NCI-H2171 (cell line): ENCODE measurements around the gene TNFSF13.

Source experiments
- DNase-seq: peaks from one replicate; lab custom pipeline; 2025; lab: John Stamatoyannopoulos, UW

TNFSF13 gene

DNA sequence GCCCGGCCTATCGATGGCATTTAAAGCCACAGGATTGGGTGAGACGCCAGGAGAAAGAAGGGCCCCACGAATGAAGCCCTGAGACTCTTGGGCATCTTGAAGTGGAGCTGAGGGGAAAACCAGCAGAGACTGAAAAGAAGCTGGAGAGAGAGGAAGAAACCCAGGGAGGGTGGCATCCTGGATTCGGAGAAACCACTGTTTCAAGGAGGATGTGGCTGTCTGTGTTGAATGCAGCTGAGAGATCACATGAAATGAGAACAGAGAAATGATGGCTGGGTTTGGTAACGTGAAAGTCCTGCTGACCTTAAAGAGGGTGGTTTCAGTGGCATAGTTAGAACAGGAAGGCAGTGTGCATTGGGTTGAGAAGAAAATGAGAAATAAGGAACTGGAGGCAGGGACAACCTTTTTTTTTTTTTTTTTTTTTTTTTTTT is 5.9 kb upstream of the TNFSF13 start:
- no peak for DNase-seq

DNA sequence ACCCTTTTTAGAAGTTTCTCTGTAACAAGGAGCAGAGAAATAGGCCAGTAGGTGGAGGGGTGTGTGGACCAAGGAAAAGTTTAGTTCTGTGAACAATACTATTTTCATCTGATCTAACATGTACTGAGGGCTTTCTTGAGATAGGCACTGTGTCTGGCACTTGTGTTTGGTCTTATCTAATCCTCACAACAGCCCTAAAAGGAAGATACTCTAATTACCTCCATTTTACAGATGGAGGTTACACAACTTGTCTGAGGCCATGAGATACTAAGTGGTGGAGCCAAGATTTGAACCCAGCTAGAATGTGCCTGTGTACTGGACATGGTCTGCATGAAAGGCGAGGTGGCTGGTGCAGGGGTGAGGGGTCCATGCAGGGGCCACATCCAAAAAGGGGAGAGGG is 5.2 kb upstream of the TNFSF13 start:
- DNase-seq, result no peak

DNA sequence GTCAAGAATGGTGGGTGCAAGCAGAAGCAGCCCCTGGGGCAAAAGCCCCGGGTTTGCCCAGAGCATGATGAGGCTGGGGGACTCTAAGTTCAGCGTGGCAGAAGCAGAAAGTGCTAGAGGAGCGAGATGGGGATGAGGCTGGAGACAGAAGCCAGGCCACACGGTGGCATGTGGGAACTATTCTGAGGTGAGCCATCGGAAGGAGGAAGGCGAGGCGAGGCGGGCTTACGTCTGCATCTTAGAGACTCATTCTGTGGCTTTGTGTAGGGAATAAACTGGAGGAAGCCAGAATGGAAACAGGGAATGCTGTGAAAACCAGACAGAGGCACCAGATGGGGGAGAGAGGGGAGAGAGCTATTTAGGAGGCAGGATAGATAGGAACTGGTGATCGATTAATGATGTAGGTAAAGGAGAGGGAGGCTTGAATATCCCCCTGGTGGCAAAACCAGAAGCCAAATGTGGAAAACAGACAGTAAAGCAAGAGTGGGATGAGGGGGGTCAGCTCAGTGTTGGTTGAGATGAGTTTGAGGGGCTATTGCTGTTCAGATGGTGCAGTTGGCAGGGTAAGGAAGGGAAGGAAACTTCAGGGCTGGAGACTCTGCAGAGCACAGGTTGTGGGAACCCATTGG is 3.1 kb upstream of the TNFSF13 start:
- no peak for DNase-seq

DNA sequence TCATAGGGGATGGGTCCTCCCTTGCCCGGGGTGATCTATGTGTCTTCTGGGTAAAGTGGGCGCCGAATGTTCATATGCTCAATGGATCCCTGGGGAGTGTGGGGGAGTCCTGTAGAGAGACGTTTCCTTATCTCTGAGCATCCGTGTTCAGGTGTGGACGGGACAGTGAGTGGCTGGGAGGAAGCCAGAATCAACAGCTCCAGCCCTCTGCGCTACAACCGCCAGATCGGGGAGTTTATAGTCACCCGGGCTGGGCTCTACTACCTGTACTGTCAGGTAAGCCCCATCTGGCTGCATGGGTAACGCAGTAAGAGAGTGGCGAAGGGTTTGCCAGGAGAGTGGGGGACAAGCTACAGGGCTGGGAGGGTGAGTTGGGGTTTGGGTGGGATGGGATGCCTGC is 1.9 kb upstream of the TNFSF13 start:
- DNase-seq, result no peak

DNA sequence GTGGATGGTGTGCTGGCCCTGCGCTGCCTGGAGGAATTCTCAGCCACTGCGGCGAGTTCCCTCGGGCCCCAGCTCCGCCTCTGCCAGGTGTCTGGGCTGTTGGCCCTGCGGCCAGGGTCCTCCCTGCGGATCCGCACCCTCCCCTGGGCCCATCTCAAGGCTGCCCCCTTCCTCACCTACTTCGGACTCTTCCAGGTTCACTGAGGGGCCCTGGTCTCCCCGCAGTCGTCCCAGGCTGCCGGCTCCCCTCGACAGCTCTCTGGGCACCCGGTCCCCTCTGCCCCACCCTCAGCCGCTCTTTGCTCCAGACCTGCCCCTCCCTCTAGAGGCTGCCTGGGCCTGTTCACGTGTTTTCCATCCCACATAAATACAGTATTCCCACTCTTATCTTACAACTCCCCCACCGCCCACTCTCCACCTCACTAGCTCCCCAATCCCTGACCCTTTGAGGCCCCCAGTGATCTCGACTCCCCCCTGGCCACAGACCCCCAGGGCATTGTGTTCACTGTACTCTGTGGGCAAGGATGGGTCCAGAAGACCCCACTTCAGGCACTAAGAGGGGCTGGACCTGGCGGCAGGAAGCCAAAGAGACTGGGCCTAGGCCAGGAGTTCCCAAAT is 1.3 kb upstream of the TNFSF13 start:
- no peak for DNase-seq

DNA sequence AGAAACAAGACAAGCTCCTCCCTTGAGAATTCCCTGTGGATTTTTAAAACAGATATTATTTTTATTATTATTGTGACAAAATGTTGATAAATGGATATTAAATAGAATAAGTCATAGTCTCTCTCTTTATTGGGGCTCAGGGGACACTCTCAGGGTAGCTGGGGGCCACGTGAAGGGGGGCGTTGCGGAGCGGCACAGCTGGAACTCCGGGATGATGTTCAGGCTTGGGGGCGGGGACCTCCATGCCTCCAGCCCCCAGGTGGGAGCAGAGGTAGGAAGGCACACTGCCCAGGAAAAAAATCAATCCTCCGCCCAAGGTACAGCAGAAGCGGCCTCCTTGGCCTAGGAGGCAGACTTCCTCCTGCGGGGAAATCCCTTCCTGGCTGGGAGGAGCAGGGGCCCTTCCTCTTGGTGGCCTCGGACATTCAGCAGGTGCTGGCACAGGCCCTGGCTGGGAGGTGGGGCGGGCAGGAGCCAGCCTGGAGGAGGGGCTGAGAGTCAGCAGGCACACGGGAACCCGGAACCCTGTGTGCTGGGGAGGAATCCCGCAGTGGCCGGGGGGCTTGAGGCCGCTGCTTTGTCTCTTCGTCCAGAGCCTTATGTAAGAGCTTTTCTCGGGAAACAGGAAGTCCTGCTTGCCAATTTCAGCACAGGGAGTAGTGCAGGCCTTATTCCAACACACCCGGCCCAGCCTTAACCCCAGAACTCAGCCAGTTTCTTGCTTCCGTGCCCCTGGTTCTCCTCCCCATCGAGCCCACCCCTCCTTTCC is 591 bp upstream of the TNFSF13 start:
- no peak for DNase-seq

DNA sequence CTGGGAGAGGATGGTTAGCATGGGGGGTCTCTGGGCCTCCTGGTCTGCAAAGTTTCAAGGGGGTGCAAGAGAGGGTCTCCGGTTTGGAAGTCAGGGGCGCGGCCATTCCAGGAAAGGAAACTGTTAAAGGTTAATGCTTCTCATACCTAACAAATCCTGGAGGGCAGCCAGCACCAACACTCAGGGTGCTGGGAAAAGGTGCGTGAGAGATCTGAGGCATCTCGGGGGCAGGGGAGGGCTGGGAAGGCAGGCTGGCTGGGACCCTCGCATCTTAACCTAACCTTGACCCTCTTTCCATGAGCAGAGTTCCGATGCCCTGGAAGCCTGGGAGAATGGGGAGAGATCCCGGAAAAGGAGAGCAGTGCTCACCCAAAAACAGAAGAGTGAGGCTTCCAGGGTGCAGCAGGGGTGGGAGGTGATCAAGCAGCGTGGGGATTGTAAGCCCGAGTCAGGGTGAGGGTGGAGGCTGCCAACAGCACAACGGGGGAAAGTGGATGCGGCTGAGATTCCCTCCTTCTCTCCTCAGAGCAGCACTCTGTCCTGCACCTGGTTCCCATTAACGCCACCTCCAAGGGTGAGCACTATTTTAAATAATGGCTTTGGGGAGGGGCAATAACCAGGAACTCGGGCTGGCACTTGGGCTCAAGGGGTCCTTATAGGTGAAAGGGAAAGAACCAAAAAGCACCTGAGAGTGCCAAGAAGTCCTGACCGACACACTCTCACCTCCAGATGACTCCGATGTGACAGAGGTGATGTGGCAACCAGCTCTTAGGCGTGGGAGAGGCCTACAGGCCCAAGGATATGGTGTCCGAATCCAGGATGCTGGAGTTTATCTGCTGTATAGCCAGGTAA is 996 bp downstream of the TNFSF13 start:
- DNase-seq, result no peak

DNA sequence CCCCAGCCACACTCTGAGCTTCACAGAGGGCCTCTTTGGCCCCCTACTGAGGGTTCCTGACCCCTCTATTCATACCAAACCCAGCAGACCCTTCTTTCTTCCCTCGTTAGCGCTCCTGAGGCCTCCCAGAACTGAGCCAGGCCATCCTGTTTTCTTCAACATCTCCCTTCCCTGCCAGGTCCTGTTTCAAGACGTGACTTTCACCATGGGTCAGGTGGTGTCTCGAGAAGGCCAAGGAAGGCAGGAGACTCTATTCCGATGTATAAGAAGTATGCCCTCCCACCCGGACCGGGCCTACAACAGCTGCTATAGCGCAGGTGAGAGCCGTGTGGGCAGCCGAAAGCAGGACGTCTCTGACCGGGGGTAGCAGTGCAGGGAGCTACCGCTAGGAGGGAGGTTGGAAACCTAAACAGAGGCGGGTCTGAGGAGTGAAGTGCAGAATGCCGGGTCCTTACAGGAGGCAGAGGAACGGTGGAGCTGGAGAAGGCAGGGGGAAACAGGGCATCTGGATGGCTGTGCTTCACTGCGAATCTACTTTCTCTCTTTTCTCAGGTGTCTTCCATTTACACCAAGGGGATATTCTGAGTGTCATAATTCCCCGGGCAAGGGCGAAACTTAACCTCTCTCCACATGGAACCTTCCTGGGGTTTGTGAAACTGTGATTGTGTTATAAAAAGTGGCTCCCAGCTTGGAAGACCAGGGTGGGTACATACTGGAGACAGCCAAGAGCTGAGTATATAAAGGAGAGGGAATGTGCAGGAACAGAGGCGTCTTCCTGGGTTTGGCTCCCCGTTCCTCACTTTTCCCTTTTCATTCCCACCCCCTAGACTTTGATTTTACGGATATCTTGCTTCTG is 1.9 kb downstream of the TNFSF13 start:
- no peak for DNase-seq

DNA sequence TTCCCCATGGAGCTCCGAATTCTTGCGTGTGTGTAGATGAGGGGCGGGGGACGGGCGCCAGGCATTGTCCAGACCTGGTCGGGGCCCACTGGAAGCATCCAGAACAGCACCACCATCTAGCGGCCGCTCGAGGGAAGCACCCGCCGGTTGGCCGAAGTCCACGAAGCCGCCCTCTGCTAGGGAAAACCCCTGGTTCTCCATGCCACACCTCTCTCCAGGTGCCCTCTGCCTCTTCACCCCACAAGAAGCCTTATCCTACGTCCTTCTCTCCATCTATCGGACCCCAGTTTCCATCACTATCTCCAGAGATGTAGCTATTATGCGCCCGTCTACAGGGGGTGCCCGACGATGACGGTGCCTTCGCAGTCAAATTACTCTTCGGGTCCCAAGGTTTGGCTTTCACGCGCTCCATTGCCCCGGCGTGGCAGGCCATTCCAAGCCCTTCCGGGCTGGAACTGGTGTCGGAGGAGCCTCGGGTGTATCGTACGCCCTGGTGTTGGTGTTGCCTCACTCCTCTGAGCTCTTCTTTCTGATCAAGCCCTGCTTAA is 2.6 kb downstream of the TNFSF13 start:
- DNase-seq, result peak; percentile 76

DNA sequence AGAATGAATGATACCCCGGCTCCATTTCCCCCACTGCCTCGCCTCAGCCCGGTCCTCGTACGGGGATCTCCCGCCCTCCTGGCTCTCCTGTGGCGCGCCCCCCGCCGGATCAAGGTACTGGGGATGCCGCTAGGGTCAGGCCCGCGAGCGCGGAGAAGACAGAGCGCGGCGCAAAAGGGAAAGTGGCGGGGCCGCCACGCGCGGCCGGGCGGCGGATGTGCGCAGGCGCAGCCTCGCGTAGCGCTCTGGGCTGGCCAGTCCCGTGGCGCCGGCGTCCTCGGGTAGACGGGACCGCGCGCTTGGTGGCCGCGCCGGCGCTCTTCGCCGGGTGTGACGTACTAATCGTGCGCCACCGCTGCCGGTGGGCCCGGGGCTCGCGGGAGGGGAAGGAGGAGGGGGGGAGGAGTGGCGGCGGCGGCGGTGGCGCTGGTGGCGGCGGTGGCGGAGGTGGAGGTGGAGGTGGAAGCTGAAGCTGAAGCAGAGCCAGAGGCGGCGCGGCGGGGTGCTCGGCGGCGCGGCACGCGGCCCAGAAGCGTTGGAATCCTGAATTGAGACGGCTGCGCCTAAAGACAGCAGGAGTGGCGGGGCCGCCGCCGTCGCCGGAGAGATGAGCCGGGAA is 3.1 kb downstream of the TNFSF13 start, which contains the start of gene SENP3:
TSS of gene SENP3 (plus strand) at position 331 of the 619 bp plus-strand sequence. CDS start 1,158 bp downstream, outside the sequence.
- DNase-seq, result peak; percentile 91

DNA sequence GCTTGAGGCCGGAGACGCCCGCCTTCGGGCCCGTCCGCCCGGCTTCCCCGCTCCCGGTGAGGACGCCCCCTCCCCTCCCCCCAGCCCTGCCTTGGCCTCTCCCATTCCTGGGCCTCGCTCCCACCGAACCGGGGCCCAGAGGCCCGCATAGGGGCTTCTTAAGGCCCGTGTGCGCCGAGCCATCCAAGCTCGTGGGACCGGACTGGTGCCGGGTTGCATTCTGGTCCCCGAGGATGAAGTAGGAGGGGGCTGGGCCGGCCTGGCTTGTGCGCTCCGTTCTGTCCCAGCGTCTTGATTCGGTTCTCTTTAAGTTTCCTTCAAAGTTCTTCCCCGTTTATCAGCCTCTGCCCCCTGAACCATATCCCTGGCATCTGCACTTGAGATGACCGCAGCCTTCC is 3.7 kb downstream of the TNFSF13 start:
- DNase-seq, result no peak

DNA sequence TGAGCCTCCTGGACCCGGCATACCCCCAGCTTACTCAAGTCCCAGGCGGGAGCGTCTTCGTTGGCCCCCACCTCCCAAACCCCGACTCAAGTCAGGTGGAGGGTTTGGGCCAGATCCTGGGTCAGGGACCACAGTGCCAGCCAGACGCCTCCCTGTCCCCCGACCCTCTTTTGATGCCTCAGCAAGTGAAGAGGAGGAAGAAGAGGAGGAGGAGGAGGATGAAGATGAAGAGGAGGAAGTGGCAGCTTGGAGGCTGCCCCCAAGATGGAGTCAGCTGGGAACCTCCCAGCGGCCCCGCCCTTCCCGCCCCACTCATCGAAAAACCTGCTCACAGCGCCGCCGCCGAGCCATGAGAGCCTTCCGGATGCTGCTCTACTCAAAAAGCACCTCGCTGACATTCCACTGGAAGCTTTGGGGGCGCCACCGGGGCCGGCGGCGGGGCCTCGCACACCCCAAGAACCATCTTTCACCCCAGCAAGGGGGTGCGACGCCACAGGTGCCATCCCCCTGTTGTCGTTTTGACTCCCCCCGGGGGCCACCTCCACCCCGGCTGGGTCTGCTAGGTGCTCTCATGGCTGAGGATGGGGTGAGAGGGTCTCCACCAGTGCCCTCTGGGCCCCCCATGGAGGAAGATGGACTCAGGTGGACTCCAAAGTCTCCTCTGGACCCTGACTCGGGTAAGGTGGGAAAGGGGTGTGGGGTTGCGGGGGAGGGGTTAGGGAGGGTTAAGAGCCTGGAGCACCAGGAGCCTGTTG is 4.7 kb downstream of the TNFSF13 start:
- no peak for DNase-seq

DNA sequence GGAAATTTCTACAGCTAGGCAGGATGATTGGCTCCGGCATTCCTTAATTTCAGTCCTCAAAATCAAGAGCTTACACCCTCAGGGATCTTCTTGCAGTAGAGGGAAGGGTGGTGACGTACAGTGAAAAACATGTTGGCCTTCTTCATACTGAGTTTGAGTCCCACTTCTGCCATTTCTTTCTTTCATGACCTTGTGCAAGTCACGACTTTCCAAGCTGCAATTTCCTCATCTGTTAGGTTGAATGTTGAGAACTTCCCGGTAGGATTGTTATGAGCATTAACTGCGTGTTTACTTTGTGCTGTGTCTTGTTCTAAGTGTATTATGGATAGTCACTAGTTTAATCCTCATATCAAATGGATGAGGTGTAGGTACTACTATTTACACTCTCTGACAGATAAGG is 11.0 kb downstream of the TNFSF13 start:
- DNase-seq, result no peak

DNA sequence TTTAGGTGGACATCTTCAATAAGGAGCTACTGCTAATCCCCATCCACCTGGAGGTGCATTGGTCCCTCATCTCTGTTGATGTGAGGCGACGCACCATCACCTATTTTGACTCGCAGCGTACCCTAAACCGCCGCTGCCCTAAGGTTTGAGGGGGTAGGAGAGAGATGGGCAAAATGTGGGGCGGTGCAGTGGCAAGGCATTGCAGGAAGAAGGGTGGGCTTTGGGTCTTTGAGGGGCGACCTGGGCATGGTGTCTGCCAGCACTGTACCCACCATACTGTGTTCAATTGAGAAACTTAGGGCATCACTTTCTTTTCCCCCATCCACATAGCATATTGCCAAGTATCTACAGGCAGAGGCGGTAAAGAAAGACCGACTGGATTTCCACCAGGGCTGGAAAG is 11.8 kb downstream of the TNFSF13 start:
- DNase-seq, result no peak

DNA sequence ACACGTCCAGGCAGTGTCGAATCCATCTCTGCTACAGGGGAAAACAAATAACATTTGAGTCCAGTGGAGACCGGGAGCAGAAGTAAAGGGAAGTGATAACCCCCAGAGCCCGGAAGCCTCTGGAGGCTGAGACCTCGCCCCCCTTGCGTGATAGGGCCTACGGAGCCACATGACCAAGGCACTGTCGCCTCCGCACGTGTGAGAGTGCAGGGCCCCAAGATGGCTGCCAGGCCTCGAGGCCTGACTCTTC is 13.7 kb downstream of the TNFSF13 start:
- no peak for DNase-seq

DNA sequence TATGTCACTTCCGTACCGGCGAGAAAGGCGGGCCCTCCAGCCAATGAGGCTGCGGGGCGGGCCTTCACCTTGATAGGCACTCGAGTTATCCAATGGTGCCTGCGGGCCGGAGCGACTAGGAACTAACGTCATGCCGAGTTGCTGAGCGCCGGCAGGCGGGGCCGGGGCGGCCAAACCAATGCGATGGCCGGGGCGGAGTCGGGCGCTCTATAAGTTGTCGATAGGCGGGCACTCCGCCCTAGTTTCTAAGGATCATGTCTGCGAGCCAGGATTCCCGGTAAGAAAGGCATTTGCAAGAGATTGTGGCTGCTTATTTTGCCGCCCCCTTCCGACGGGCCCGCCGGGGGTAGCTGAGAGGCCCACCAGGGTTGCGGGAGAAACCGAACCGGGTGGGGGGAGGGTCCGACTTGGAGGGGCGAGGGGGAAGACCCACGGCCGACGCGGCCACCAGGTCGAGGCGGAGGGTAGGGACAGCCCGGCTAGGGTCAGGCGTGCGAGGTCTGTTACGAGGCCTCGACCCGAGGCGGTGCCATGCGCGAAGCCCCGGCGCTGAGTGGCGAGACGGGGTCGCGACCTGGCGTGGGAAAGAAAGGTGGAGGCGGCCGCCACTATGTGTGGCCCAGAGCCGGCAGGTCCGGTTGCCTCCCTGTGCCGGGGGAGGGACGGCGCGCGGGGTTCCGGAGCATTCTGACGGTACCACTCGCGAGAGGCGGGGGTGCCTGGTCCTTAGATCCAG is 14.2 kb downstream of the TNFSF13 start:
- DNase-seq, result peak; percentile 98

DNA sequence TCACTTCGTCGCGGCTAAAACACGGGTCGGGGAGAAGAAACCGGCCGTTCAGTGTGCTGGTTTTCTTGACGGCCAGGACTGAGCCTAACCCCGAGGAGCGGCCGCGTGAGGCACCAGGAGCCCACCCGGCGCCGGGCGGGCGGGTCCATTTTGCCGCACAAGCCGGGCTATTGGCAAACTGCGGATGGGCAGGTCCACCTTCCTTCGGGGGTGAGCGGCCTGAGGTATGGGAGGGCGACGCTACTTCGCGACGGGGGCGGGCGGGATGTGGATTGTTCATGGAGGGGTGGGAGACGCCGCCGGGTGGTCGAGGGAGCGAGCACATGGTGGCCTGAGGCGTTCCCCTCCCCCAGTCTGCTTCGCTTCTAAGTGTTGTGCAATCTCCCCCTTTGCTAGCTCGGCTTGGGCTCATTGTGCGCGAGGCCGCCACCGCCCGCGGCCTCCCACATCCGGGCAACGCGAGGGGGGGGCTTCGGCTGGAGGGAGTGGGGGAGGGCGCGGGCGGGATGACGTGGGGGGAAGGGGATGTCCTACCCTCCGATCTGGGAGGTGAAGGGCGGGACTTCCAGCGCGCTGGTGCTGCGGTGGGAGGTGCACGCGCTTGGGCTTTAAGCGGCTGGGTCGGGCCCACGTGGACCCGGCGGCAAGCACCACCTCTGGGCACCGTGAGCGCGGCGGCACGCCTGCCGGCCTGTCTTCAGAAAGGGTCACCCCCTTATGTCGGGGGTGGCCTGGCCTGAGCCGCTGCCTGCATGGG is 15.0 kb downstream of the TNFSF13 start:
- peak; percentile 80 for DNase-seq

DNA sequence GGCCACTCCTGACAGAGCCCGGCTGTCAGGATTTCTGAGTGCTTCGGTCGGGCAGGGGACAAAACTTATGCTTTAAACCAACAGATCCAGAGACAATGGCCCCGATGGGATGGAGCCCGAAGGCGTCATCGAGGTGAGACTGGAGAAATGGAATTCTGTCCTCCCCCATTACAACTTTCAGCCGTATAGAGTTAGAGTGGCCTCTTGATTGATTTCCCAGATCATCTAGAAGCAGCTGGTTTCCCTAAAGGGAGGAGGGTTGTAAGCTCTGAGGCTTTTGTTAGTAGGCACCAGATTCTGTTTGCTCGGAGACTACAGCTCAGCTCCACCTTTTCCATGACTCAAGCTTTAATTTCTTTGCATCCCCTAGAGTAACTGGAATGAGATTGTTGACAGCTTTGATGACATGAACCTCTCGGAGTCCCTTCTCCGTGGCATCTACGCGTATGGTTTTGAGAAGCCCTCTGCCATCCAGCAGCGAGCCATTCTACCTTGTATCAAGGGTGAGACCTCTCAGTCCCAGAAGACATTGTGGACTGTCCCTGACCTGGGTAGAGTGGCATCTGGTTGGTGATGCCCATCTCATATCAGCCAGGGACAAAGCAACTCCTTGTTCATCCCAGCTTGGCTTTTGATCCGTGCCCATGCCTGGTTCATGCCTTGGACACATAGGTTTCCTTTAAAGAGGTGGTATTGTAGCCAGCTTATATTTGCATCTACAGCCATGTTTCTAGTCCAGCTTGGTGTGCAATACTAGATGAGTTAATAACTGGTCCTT is 15.8 kb downstream of the TNFSF13 start:
- no peak for DNase-seq
